NCI-H2171 (cell line): ENCODE measurements around the gene TROAP.
"Not testable (repeated sequence)": the region's sequence is repeated elsewhere in the genome, so short reads cannot be mapped to it uniquely, and the experiment has no call there.

Experiments
- DNase-seq: peaks from one replicate; lab custom pipeline; 2025; lab: John Stamatoyannopoulos, UW

The TROAP gene

GRCh38 chr12:49295082-49295936, 27.7 kb upstream of the TROAP start, which contains the start of gene PRPH:
TSS of gene PRPH (plus strand) at chr12:49295147. CDS start at chr12:49295201, 54 bp downstream.
- DNase-seq = no peak

- peak; percentile 47 for DNase-seq
These were observed 26.8 kb upstream of the TROAP start for GRCh38 chr12:49296034-49296835.

- DNase-seq = peak; percentile 55
These were observed 26.0 kb upstream of the TROAP start for GRCh38 chr12:49296836-49297694.

- no peak for DNase-seq
These were observed 25.4 kb upstream of the TROAP start for GRCh38 chr12:49297695-49298060.

DNA sequence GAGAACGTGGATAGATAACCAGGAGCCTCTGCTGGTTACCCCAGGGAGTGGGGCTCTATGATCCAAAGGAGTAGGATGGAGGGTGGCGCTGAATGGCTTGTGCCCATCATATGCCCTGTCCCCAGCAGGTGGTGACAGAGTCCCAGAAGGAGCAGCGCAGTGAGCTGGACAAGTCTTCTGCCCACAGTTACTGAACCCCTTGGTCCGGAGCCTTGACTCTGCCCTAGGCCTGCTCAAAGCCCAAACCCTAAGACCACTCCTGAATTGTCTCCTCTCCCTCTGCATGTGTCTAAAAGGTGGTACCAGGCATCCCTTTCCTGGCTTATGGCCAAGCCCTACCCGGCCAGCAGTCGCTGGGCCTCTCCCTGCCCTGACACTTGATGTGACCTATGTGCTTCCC, 24.9 kb upstream of the TROAP start:
- no peak for DNase-seq

- DNase-seq = no peak
These were observed 21.3 kb upstream of the TROAP start for GRCh38 chr12:49301760-49302159.

GRCh38 chr12:49304161-49304560, 18.9 kb upstream of the TROAP start:
- no peak for DNase-seq

DNA sequence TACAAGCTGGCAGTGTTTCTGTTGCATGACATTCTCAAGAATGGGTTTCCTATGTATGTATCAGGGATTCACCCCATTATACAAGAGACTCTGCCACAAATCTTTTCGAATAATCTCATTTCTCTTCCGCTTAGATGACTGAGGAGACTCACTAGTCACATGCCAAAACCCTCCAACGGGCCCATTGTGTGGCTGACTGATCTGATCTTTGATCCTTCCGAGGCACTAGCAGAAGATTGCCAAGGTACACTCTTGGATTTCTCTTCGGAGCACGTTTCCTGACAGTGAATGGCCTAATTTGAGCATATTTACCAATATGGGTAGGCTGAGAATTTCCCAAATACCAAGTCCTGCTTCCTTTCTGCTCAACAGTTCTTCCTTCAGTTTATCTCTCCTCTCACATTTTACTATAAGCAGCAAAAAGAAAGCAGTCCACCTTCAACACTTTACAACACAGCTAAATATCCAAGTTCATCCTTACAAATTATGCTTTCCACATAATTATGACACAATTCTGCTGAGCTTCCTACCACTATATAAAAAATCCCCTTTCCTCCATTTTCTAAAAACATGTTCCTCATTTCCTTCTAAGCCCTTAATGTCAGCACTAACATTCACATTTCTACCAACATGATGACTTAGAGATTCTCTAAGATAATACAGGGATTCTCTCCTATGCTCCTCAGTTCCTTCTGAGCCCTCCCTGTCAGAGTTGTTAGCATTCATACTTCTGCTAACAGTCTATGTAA, 17.1 kb upstream of the TROAP start:
- DNase-seq = no peak

DNA sequence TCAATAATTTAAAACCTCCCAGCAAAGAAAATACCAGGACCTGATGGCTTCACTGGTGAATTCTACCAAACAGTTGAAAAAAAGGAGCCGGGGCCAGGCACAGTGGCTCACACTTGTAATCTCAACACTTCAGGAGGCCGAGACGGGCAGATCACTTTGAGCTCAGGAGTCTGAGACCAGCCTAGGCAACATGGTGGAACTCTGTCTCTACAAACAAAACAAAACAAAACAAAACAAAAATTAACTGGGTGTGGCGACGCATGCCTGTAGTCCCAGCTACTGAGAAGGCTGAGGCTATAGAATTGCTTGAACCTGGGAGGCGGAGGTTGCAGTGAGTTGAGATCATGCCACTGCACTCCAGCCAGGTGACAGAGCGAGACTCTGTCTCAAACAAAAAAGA, 13.7 kb upstream of the TROAP start:
- DNase-seq = no peak

DNA sequence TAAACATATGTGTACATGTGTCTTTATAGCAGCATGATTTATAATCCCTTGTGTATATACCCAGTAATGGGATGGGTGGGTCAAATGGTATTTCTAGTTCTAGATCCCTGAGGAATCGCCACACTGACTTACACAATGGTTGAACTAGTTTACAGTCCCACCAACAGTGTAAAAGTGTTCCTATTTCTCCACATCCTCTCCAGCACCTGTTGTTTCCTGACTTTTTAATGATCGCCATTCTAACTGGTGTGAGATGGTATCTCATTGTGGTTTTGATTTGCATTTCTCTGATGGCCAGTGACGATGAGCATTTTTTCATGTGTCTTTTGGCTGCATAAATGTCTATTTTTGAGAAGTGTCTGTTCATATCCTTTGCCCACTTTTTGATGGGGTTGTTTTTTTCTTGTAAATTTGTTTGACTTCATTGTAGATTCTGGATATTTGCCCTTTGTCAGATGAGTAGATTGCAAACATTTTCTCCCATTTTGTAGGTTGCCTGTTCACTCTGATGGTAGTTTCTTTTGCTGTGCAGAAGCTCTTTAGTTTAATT, 12.5 kb upstream of the TROAP start:
- not testable (repeated sequence) for DNase-seq

- no peak for DNase-seq
These were observed 8.2 kb upstream of the TROAP start for GRCh38 chr12:49314811-49315210.

DNA sequence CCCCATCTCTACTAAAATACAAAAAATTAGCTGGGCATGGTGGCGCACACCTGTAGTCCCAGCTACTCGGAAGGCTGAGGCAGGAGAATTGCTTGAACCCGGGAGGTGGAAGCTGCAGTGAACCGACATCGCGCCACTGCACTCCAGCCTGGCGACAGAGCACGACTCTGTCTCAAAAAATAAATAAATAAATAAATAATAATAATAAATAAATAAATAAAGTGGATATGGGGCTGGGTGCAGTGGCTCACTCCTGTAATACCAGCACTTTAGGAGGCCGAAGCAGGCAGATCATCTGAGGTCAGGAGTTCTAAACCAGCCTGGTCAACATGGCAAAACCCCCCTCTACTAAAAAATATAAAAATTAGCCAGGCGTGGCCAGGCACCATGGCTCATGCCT, 5.9 kb upstream of the TROAP start:
- DNase-seq = not testable (repeated sequence)

DNA sequence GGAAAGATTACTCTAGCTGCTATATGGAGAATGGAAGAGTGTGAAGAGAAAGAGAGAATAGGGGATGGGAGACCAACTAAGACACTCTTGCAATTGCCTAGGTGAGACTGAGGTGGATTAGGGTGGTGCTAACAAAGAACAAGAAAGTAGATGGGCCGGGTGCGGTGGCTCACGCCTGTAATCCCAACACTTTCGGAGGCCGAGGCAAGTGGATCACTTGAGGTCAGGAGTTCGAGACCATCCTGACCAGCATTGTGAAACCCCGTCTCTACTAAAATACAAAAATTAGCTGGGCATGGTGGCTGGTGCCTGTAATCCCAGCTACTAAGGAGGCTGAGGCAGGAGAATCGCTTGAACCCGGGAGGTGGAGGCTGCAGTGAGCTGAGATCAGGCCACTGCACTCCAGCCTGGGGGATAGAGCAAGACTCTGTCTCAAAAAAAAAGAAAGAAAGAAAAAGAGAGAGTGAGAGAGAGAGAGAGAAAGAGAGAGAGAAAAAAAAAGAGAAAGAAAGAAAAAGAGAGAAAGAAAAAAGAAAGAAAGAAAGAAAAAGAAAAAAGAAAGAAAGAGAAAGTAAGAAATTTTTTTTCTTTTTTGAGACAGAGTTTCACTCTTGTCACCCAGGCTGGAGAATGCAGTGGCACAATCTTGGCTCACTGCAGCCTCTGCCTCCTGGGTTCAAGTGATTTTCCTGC, 2.5 kb upstream of the TROAP start:
- DNase-seq = not testable (repeated sequence)

- no peak for DNase-seq
These were observed 718 bp upstream of the TROAP start for GRCh38 chr12:49322367-49322707.

GRCh38 chr12:49323524-49324097, 556 bp downstream of the TROAP start:
- no peak for DNase-seq

GRCh38 chr12:49325606-49326005, 2.6 kb downstream of the TROAP start:
- DNase-seq = no peak

DNA sequence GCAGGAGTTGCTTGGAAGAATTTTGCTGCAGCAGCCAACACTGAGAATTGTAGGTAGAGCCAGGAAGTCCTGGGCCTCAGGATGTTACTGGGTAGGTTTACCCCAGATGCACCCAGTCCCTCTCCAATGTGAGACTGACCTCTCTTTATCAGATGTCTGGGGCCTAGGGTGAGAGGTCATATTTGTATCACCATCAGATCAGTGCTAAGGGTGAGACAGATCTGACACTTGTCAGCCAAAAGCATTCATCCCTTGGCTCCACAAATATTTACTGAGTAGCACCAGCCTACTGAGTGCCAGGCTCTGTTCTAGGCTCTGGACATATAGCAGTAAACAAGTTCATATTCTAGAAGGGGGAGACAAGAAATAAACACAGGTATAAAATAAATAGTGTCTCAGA, 4.3 kb downstream of the TROAP start:
- DNase-seq = no peak

DNA sequence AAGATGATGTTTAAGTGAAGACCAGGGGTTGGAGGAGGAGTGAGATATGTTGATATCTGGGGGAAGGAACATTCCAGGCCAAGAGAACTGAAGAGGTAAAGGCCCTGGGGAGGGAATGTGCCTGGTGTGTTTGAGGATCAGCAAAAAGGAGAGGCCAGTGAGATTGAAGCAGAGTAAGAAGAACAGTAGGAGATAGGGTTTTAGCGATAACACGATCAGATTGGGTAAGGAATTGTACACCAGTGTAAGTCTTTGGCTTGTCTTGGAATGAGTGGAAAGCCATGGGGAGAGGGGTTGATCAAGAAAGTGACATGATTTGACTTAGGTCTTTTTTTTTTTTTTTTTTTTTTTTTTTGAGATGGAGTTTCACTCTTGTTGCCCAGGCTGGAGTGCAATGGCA, 4.8 kb downstream of the TROAP start:
- no peak for DNase-seq

- no peak for DNase-seq
These were observed 5.8 kb downstream of the TROAP start for GRCh38 chr12:49328816-49329215.

DNA sequence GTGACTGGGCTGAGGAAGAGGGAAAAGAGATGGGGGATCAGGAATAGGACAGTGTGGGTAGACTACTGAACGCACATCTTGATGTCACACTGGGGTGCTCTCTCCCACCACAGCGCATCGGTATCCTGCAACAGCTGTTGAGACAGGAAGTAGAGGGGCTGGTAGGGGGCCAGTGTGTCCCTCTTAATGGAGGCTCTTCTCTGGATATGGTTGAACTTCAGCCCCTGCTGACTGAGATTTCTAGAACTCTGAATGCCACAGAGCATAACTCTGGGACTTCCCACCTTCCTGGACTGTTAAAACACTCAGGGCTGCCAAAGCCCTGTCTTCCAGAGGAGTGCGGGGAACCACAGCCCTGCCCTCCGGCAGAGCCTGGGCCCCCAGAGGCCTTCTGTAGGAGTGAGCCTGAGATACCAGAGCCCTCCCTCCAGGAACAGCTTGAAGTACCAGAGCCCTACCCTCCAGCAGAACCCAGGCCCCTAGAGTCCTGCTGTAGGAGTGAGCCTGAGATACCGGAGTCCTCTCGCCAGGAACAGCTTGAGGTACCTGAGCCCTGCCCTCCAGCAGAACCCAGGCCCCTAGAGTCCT, 7.1 kb downstream of the TROAP start:
- no peak for DNase-seq
